Liver (tissue), 3 donors: ENCODE measurements around the gene LRP11.

Source experiments
- EGR1 ChIP-seq, 2 donors: IDR thresholded peaks; 2 replicates each; pipeline ENCODE4 v1.6.1; 2016 to 2018; ENCODE audit warnings: antibody characterized with exemption in 2 of 2, low read depth in 2 of 2
- FOXA1 ChIP-seq: IDR thresholded peaks from 2 replicates; pipeline ENCODE4 v1.6.1; 2016; ENCODE audit warnings: antibody characterized with exemption
- JUND ChIP-seq, 2 donors: IDR thresholded peaks; 2 replicates each; pipeline ENCODE4 v1.6.1; 2016; ENCODE audit warnings: antibody characterized with exemption in 2 of 2
- SP1 ChIP-seq: IDR thresholded peaks from 2 replicates; pipeline ENCODE4 v1.6.1; 2018; ENCODE audit warnings: antibody characterized with exemption, mild to moderate bottlenecking
- TAF1 ChIP-seq: conservative IDR thresholded peaks from 2 replicates; pipeline ENCODE4 v1.6.1; 2016; ENCODE audit warnings: antibody characterized with exemption, mild to moderate bottlenecking
- YY1 ChIP-seq: IDR thresholded peaks from 2 replicates; pipeline ENCODE4 v1.6.1; 2016; ENCODE audit warnings: antibody characterized with exemption, mild to moderate bottlenecking
- TF ChIP-seq, protein P1 (sequence below): fragments of 150-350 bp; IDR thresholded peaks from 2 replicates; pipeline ENCODE4 v1.5.1; 2017; ENCODE audit warnings: improper control_type of control experiment, low read depth, low read length; ENCODE audit not compliant: missing input control
- TF ChIP-seq, protein P2 (sequence below): IDR thresholded peaks from 2 replicates; pipeline ENCODE4 v1.6.1; 2016; ENCODE audit warnings: antibody characterized with exemption
- donor health status: healthy.
- donor health status: healthy.

DNA sequence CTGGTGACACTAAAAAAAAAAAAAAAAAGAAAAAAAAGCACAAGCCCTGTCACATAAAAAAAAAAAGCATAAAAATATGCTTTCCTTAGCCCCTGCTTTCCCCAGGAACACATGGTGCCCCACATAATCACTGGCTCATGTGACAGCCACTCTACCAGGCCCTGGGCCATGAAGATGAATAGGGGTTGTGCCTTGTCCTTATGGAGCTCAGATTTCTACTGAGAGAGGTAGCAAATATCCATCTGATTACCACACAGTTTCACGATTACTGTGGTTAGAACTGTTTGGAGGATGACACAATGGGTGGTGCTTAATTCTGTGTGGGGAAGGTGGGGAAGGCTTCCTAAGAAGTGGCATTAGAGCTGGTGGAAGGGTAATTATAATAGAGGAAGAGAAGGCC lies 24.5 kb upstream of the LRP11 start:
- TF ChIP-seq, protein P1, sequence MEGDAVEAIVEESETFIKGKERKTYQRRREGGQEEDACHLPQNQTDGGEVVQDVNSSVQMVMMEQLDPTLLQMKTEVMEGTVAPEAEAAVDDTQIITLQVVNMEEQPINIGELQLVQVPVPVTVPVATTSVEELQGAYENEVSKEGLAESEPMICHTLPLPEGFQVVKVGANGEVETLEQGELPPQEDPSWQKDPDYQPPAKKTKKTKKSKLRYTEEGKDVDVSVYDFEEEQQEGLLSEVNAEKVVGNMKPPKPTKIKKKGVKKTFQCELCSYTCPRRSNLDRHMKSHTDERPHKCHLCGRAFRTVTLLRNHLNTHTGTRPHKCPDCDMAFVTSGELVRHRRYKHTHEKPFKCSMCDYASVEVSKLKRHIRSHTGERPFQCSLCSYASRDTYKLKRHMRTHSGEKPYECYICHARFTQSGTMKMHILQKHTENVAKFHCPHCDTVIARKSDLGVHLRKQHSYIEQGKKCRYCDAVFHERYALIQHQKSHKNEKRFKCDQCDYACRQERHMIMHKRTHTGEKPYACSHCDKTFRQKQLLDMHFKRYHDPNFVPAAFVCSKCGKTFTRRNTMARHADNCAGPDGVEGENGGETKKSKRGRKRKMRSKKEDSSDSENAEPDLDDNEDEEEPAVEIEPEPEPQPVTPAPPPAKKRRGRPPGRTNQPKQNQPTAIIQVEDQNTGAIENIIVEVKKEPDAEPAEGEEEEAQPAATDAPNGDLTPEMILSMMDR, result no peak
- TF ChIP-seq TAF1 (no peak), YY1 (no peak), SP1 (no peak), FOXA1 (no peak), JUND (IDR thresholded peaks at IDR 0.05) (no peak), EGR1 (IDR thresholded peaks at IDR 0.05; ENCODE audit: low read depth in 2 of 2) (no peak)
- TF ChIP-seq, protein P2, sequence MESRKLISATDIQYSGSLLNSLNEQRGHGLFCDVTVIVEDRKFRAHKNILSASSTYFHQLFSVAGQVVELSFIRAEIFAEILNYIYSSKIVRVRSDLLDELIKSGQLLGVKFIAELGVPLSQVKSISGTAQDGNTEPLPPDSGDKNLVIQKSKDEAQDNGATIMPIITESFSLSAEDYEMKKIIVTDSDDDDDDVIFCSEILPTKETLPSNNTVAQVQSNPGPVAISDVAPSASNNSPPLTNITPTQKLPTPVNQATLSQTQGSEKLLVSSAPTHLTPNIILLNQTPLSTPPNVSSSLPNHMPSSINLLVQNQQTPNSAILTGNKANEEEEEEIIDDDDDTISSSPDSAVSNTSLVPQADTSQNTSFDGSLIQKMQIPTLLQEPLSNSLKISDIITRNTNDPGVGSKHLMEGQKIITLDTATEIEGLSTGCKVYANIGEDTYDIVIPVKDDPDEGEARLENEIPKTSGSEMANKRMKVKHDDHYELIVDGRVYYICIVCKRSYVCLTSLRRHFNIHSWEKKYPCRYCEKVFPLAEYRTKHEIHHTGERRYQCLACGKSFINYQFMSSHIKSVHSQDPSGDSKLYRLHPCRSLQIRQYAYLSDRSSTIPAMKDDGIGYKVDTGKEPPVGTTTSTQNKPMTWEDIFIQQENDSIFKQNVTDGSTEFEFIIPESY, result no peak
